ENCODE measurements around the gene TBC1D5.

- no peak for TF ChIP-seq POLR2A (IDR thresholded peaks at IDR 0.05)
- no peak for TF ChIP-seq CTCF (IDR thresholded peaks at IDR 0.05)
Observed at GRCh38 chr3:17585394-17586325, 156.8 kb downstream of the TBC1D5 start.
